ENCODE measurements around the gene FEM1A.

FEM1A gene

DNA sequence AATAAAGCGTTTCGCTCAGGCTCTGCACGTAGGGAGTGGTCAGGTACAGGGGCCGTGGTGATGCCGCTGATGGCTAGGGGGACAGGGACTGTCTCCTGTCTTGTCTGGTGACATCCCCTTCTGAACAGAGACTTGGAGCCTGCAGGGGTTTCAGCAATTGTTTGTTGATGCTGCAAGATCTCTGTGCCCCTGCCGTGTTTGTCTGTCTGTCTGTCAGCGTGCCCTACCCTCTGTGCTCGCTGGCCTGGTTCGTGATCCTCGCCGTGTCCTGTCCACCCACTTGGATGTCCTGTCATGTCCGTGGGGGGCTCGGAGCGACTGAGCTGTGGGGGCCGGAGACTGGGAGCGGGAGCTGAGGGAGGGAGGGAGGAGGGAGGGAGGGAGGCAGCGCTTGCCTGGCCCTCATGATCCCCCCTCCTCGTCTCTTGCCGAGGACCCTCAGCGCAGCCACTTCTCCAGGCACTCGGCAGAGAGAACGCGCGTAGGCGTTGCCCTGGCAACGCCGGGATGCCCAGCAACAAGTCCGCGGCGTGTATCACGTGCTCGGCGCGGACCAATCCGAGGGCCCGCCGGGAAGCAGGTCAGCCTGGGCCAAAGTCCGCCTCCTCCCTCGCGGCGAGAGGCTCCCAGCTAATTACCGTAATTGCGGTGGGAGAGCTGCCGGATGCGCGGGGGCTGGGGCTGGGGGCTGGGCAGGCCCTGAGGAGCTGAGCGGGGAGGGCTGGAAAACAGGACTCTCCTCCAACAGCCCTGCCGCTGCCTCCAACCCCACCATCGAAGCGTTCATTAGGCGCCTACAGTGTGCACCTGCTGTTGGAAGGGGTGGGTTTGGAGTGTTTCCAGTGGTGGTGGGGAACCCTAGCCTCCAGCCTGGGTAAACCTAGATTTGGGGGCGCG, 31.9 kb upstream of the FEM1A start:
- peak overlapping the region; percentile 45 for H3K4me3 ChIP-seq (ENCODE audit: low read length)
- TF ChIP-seq, protein P1, sequence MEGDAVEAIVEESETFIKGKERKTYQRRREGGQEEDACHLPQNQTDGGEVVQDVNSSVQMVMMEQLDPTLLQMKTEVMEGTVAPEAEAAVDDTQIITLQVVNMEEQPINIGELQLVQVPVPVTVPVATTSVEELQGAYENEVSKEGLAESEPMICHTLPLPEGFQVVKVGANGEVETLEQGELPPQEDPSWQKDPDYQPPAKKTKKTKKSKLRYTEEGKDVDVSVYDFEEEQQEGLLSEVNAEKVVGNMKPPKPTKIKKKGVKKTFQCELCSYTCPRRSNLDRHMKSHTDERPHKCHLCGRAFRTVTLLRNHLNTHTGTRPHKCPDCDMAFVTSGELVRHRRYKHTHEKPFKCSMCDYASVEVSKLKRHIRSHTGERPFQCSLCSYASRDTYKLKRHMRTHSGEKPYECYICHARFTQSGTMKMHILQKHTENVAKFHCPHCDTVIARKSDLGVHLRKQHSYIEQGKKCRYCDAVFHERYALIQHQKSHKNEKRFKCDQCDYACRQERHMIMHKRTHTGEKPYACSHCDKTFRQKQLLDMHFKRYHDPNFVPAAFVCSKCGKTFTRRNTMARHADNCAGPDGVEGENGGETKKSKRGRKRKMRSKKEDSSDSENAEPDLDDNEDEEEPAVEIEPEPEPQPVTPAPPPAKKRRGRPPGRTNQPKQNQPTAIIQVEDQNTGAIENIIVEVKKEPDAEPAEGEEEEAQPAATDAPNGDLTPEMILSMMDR (conservative IDR thresholded peaks at IDR 0.05; ENCODE audit: low read depth, low read length): no peak
- peak; percentile 65 for DNase-seq (ENCODE audit: low read depth)

DNA sequence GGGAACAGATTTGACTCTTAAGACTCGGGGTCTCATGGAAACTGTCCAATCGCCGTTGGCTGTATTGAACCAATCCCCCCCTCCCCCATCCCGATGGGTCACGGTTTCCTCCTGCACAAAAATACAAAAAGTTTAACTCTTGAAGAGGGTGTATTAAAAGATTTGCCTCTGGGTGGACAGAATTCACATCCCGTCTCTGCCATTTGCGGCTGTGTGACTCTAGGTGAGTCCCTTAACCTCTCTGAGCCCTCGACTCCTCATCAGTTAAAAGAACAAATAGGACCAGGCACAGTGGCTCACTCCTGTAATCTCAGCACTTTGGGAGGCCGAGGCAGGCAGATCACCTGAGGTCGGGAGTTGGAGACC, 31.3 kb upstream of the FEM1A start:
- TF ChIP-seq, protein P1 (conservative IDR thresholded peaks at IDR 0.05; ENCODE audit: low read depth, low read length): no peak
- peak overlapping the region; percentile 45 for H3K4me3 ChIP-seq (ENCODE audit: low read length)
- no peak for DNase-seq (ENCODE audit: low read depth)

DNA sequence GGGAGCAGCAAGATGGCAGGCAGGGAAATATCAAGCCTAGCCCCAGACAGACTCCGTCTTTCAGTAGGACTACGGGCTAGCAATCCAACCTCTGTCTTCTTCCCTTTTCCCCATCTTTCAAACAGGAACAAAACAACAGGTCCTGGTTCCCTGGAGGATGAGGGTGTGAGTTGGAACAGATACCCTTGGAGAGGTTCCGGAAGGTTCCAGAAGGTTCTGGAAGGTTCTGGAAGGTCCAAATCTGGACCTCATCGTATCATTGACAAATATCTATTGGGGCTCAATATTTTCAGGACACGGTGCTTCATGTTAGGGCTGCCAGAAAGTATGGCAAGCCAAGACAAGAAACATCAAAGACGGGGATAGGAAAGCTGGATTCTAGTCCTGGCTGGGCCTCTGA, 28.5 kb upstream of the FEM1A start:
- TF ChIP-seq, protein P1 (conservative IDR thresholded peaks at IDR 0.05; ENCODE audit: low read depth, low read length): no peak
- DNase-seq (ENCODE audit: low read depth): no peak
- H3K4me3 ChIP-seq (ENCODE audit: low read length): no peak overlapping the region

DNA sequence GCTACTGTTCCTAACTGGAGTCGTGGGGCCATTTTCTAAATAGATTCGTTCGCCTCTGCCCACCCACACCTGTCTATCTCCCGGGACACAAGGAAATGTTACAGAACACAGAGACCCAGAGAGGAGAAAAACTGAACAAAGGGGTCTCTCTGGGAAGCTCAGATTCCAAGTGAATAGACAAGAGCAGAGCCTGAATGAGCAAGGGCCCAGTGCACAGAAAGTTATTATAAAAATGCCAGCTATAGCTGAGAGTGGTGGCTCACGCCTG, 27.2 kb upstream of the FEM1A start:
- TF ChIP-seq, protein P1 (conservative IDR thresholded peaks at IDR 0.05; ENCODE audit: low read depth, low read length): no peak
- no peak overlapping the region for H3K4me3 ChIP-seq (ENCODE audit: low read length)
- no peak for DNase-seq (ENCODE audit: low read depth)

DNA sequence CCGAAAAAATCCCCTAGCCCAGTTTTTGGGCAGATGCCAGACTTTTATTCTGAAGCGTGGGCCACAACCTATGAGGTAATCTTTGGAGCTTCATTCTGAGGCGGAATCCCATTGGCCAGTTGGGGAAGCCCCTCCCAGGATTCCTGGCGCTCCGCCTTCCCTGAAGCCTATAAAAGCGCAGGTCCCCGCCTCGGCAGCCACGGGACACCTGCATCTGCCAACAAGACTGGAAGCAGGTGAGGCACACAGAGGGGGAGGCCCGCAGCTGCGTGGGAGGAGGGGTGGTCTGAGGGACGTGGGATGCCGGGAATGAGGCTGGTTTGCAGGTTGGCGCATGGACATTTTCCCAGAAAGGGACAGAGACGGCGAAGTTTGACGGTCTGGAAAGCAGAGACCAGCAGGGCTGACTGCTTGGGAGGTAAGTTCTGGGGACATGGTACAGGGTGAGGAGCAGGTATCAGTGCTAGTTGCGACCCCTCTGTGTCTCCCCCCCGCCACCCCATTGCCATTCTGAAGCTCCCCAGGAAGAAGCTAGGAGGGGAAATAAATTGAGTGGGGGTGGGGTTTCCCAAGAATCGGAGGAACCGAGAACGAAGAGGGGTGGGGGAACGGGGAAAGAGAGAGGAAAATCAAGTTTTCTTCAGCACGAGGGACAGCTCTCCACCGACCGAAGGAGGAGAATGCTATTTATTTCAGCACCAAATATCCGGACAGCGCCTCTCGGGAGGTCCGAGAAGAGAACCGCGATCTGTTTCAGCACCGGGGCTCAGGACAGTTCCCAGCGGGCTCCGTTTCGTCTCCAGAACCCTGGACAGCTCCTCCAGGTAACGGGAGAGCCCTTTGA, 22.4 kb upstream of the FEM1A start:
- peak; percentile 63 for DNase-seq (ENCODE audit: low read depth)
- H3K4me3 ChIP-seq (ENCODE audit: low read length): no peak overlapping the region
- TF ChIP-seq, protein P1 (conservative IDR thresholded peaks at IDR 0.05; ENCODE audit: low read depth, low read length): no peak

DNA sequence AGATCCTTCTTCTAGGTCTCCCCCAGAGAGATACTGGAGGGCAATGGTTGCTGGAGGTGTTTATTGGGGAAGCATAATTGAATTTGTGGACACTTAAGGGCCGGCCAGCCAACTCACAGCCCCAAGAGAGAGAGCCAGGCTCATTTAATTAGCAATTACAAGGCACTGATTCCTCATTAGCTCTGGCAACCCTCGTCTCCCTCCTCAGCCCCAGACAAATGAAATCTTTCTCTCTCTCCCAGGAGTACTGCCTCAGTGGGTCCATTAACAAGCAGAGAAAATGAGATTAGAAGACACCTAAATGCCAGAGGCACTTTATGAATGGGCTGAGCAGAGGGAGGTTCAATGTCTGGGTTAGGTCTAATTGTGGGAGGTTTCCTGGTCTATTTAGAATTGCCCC, 19.0 kb upstream of the FEM1A start:
- TF ChIP-seq, protein P1 (conservative IDR thresholded peaks at IDR 0.05; ENCODE audit: low read depth, low read length): no peak
- H3K4me3 ChIP-seq (ENCODE audit: low read length): no peak overlapping the region

More for the DNA sequence above, 19.0 kb upstream of the FEM1A start:
- DNase-seq (ENCODE audit: low read depth): no peak

All from retinal pigment epithelial cell (primary cell).